ENCODE data around the gene UROS. TPM values are rescaled to one million over a fixed set of nuclear protein-coding genes. Genes with fewer than 3 reads are reported as not detected.

The UROS gene
- 65.8 and 80.7 TPM in 2 replicates for total RNA-seq

GRCh38 chr10:125822878-125823662, at the start of gene UROS, which contains the start of gene BCCIP:
Gene UROS (minus strand): TSS chr10:125823258. CDS start chr10:125816499, 6,759 bp downstream.
Gene BCCIP (plus strand): TSS chr10:125823546. CDS start chr10:125823558, 12 bp downstream.

GRCh38 chr10:125775491-125776106, 47.5 kb downstream of the UROS start, which contains the start of gene MMP21:
Gene MMP21 (minus strand): TSS chr10:125775821. CDS start chr10:125775821, 0 bp downstream.

Other genes starting within 250 kb of the UROS start
- 0.44 TPM in 1 of 2 replicates, not detected in the other for gene TEX36, start 140.1 kb downstream of the UROS start, total RNA-seq
- gene EDRF1, start 103.5 kb downstream of the UROS start, total RNA-seq: 21.0 and 27.9 TPM in 2 replicates
- 0.17 TPM in 1 of 2 replicates, not detected in the other for gene MMP21, start 47.4 kb downstream of the UROS start, total RNA-seq
- gene BCCIP, start 288 bp upstream of the UROS start, total RNA-seq: 28.8 and 55.6 TPM in 2 replicates
- gene DHX32, start 58.0 kb upstream of the UROS start, total RNA-seq: 28.9 and 34.5 TPM in 2 replicates
- gene FANK1, start 73.3 kb upstream of the UROS start, total RNA-seq: 1.3 and 3.1 TPM in 2 replicates

Data from smooth muscle cell of trachea (primary cell).